Measurements from ENCODE around the gene PSMD10.

PSMD10 gene

GRCh38 chrX:108091264-108091877 lies at the start of gene PSMD10, which contains the start of gene ATG4A:
TSS of gene PSMD10 (minus strand) at chrX:108091542. CDS start at chrX:108091520, 22 bp downstream.
TSS of gene ATG4A (plus strand) at chrX:108091778. CDS start at chrX:108091827, 49 bp downstream.
- DNase-seq: peak; percentile 98

GRCh38 chrX:108138814-108139702 lies 47.7 kb upstream of the PSMD10 start:
- peak; percentile 4 for DNase-seq

- DNase-seq: peak; percentile 0
Observed at GRCh38 chrX:108134724-108135123, 43.4 kb upstream of the PSMD10 start.

- DNase-seq: no peak
Observed at GRCh38 chrX:108132876-108133275, 41.5 kb upstream of the PSMD10 start.

- DNase-seq: no peak
Observed at GRCh38 chrX:108132034-108132433, 40.7 kb upstream of the PSMD10 start.

- no peak for DNase-seq
Observed at GRCh38 chrX:108131471-108131870, 40.1 kb upstream of the PSMD10 start.

GRCh38 chrX:108130889-108131288 lies 39.5 kb upstream of the PSMD10 start:
- DNase-seq: no peak

- DNase-seq: no peak
Observed at GRCh38 chrX:108127152-108127551, 35.8 kb upstream of the PSMD10 start.

GRCh38 chrX:108126661-108127060 lies 35.3 kb upstream of the PSMD10 start:
- no peak for DNase-seq

- no peak for DNase-seq
Observed at GRCh38 chrX:108123591-108124366, 32.4 kb upstream of the PSMD10 start.

GRCh38 chrX:108122748-108123147 lies 31.4 kb upstream of the PSMD10 start:
- DNase-seq: no peak

- no peak for DNase-seq
Observed at GRCh38 chrX:108121291-108121690, 29.9 kb upstream of the PSMD10 start.

- no peak for DNase-seq
Observed at GRCh38 chrX:108117988-108118387, 26.6 kb upstream of the PSMD10 start.

GRCh38 chrX:108114541-108114940 lies 23.2 kb upstream of the PSMD10 start:
- no peak for DNase-seq

- no peak for DNase-seq
Observed at GRCh38 chrX:108105473-108105872, 14.1 kb upstream of the PSMD10 start.

- no peak for DNase-seq
Observed at GRCh38 chrX:108097380-108097779, 6.0 kb upstream of the PSMD10 start.

GRCh38 chrX:108091878-108092291 lies 543 bp upstream of the PSMD10 start:
- no peak for DNase-seq

GRCh38 chrX:108090491-108091263 lies 665 bp downstream of the PSMD10 start:
- no peak for DNase-seq

- DNase-seq: no peak
Observed at GRCh38 chrX:108088511-108088910, 2.8 kb downstream of the PSMD10 start.

GRCh38 chrX:108087792-108088191 lies 3.5 kb downstream of the PSMD10 start:
- DNase-seq: no peak

- no peak for DNase-seq
Observed at GRCh38 chrX:108081110-108081509, 10.2 kb downstream of the PSMD10 start.

- DNase-seq: no peak
Observed at GRCh38 chrX:108072746-108073145, 18.6 kb downstream of the PSMD10 start.

- DNase-seq: no peak
Observed at GRCh38 chrX:108071578-108071977, 19.8 kb downstream of the PSMD10 start.
